ENCODE measurements around the gene MTMR2.

MTMR2 gene

DNA sequence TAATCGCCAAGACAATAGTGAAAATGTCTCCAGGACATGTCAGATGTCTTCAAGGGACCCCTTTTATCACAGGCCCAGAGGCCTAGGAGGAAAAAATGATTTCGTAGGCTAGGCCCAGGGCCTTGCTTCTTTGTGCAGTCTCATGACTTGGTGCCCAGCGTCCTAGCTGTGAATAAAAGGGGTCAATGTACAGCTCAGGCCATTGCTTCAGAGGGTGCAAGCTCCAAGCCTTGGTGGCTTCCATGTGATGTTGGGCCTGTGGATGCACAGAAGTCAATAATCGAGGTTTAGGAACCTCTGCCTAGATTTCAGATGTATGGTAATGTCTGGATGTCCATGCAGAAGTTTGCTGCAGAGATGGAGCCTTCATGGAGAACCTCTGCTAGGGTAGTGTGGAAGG, 20.7 kb upstream of the MTMR2 start:
- TF ChIP-seq, protein P1, sequence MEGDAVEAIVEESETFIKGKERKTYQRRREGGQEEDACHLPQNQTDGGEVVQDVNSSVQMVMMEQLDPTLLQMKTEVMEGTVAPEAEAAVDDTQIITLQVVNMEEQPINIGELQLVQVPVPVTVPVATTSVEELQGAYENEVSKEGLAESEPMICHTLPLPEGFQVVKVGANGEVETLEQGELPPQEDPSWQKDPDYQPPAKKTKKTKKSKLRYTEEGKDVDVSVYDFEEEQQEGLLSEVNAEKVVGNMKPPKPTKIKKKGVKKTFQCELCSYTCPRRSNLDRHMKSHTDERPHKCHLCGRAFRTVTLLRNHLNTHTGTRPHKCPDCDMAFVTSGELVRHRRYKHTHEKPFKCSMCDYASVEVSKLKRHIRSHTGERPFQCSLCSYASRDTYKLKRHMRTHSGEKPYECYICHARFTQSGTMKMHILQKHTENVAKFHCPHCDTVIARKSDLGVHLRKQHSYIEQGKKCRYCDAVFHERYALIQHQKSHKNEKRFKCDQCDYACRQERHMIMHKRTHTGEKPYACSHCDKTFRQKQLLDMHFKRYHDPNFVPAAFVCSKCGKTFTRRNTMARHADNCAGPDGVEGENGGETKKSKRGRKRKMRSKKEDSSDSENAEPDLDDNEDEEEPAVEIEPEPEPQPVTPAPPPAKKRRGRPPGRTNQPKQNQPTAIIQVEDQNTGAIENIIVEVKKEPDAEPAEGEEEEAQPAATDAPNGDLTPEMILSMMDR (IDR thresholded peaks at IDR 0.05; ENCODE audit: insufficient read depth, missing control alignments) = no peak
- DNase-seq (ENCODE audit: insufficient read length, low spot score) (no peak), FAIRE-seq (no peak)

DNA sequence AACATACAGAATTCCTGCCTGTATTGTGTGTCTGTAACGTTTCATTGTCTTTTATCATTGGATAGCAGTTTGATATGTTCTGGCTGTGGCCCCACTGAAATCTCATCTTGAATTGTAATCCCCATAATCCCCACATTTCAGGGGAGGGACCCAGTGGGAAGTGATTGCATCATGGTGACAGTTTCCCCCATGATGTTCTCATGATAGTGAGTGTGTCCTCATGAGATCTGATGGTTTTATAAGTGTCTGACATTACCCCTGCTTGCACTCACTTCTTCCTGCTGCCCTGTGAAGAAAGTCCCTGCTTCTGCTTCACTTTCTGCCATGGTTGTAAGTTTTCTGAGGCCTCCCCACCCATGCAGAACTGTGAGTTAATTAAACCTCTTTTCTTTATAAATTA, 19.6 kb upstream of the MTMR2 start:
- no peak for DNase-seq (ENCODE audit: insufficient read length, low spot score)
- TF ChIP-seq, protein P1 (IDR thresholded peaks at IDR 0.05; ENCODE audit: insufficient read depth, missing control alignments) = no peak
- no peak for FAIRE-seq

DNA sequence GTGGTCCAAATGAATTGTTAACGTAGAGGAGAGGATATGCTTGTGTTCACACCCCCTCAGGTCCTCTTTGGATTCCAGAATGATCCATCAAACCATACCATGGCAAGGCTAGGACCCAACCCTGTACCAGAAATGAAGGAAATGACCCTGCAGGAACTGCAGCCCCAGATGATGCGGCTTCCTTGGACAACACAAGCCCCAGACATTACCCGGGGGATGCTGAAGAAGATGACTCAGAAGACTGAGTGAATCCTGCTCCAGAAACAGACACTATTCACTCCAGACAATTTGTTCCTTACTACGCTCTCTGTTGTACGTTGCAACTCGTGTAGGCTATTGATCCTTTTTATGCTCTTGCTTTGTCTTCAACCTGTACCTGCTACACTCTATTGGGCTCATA, 15.2 kb upstream of the MTMR2 start:
- DNase-seq (ENCODE audit: insufficient read length, low spot score) (no peak), FAIRE-seq (no peak)
- TF ChIP-seq, protein P1 (IDR thresholded peaks at IDR 0.05; ENCODE audit: insufficient read depth, missing control alignments) = no peak

DNA sequence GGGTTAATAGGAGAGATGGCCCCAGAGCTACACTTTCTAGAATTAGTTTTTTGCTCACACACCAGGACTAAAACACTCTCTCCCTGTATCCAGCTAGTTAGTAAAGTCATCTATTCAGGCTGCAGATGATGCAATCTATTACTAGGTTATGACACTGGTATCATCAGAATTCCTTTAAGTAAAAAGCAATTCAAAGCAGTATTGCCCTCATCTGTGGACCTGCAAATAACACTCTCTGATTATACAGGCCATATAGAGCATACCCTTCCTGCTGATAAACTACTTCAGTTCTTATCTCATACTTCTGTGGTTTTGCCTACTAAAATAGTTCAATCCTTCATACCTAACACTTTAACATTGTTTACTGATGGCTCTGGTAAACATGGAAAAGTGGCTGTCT, 13.5 kb upstream of the MTMR2 start:
- FAIRE-seq = no peak
- DNase-seq (ENCODE audit: insufficient read length, low spot score) = no peak
- TF ChIP-seq, protein P1 (IDR thresholded peaks at IDR 0.05; ENCODE audit: insufficient read depth, missing control alignments) = no peak

DNA sequence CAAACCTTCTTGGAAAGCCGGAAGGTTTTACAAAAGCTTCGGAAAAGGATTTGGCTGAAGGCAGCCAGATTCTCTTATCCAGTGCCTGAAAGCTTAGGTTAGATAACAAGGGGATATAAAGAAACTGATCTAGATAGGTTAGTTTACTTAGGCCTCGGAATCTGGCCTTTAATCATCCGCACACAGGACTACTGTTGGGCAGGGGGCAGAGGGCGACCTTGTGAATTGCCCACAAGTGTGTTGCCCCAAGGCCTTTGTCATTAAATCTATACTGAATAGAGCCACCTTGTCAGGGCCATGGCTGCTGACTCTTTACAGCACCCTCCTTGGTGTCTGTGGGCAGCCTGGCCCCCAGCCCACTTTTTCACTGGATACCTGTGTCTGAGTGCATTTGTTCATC, 9.7 kb upstream of the MTMR2 start:
- FAIRE-seq = no peak
- DNase-seq (ENCODE audit: insufficient read length, low spot score) = no peak
- TF ChIP-seq, protein P1 (IDR thresholded peaks at IDR 0.05; ENCODE audit: insufficient read depth, missing control alignments) = no peak

DNA sequence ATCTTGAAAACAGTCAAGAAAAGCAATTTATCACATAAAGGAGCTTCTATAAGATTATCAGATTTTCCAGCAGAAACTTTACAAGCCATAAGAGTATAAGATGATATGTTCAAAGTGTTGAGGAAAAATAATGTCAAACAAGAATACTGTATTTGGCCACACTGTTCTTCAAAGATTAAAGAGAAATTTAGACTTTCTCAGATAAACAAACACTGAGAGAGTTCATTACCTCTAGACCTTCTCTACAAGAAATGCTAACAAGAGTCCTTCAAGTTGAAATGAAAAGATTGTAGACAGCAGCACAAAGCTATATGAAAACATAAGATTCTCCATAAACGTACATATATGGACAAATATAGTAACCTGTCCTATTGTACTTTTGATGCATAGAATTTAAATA, 8.0 kb upstream of the MTMR2 start:
- DNase-seq (ENCODE audit: insufficient read length, low spot score) = no peak
- FAIRE-seq = no peak
- TF ChIP-seq, protein P1 (IDR thresholded peaks at IDR 0.05; ENCODE audit: insufficient read depth, missing control alignments) = no peak

DNA sequence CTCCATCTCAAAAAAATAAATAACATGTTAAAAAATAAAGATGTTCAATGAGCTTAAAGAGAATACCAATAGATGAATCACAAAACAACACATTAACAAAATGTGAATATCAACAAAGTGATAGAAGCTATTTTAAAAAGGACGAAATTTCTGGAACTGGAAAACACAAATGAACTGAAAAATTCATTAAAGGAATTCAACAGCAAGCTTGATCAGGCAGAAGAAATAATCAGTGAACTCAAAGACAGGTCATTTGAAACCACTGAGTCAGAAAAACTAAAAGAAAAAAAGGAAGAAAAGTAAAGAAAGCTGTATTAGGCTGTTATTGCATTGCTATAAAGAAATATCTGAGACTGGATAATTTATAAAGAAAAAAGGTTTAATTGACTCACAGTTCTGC, 7.0 kb upstream of the MTMR2 start:
- TF ChIP-seq, protein P1 (IDR thresholded peaks at IDR 0.05; ENCODE audit: insufficient read depth, missing control alignments) = no peak
- FAIRE-seq = no peak

More for the DNA sequence above, 7.0 kb upstream of the MTMR2 start:
- DNase-seq (ENCODE audit: insufficient read length, low spot score) = no peak

Data from D721Med (cell line).